ENCODE data around the gene CCDC192. TPM values are rescaled to one million over a fixed set of nuclear protein-coding genes. Genes with fewer than 3 reads are reported as not detected.

Gene CCDC192
- total RNA-seq, 2 experiments from 2014 or later: not detected

GRCh38 chr5:127867022-127867783 lies 164.0 kb downstream of the CCDC192 start:
- CTCF ChIA-PET: interaction anchor here (0.6 to 0.7 kb wide), 2 partner anchors 17 to 334 kb away, joined by 3 read pairs; no protein-coding TSS in a partner anchor

GRCh38 chr5:127870914-127871313 lies 167.7 kb downstream of the CCDC192 start:
- ChIA-PET POLR2A (no interaction called here), CTCF (no interaction called here)

More at GRCh38 chr5:127867022-127867783, 164.0 kb downstream of the CCDC192 start:
- POLR2A ChIA-PET: no interaction called here

- POLR2A ChIA-PET: no interaction called here
Measured at GRCh38 chr5:127871503-127872153, 168.4 kb downstream of the CCDC192 start.

GRCh38 chr5:127872494-127872893 lies 169.3 kb downstream of the CCDC192 start:
- CTCF ChIA-PET: interaction anchor here (1.4 kb wide), 1 partner anchor 329 kb away, joined by 4 read pairs; no protein-coding TSS in a partner anchor

More at GRCh38 chr5:127871503-127872153, 168.4 kb downstream of the CCDC192 start:
- CTCF ChIA-PET: interaction anchor here (1.4 kb wide), 1 partner anchor 330 kb away, joined by 4 read pairs; no protein-coding TSS in a partner anchor

GRCh38 chr5:127875235-127876021 lies 172.2 kb downstream of the CCDC192 start:
- ChIA-PET CTCF (interaction anchor here (0.9 to 1.1 kb wide), 2 partner anchors 120 to 325 kb away, joined by 3 to 6 read pairs; no protein-coding TSS in a partner anchor), POLR2A (interaction anchor here (0.6 to 0.7 kb wide), 2 partner anchors 31 to 320 kb away, joined by 4 to 7 read pairs; no protein-coding TSS in a partner anchor)

More at GRCh38 chr5:127872494-127872893, 169.3 kb downstream of the CCDC192 start:
- POLR2A ChIA-PET: no interaction called here

- CTCF ChIA-PET: no interaction called here
- POLR2A ChIA-PET: interaction anchor here (0.6 kb wide), 1 partner anchor 321 kb away, joined by 4 read pairs; no protein-coding TSS in a partner anchor
Measured at GRCh38 chr5:127876384-127876783, 173.2 kb downstream of the CCDC192 start.

- CTCF ChIA-PET: no interaction called here
Measured at GRCh38 chr5:127878174-127878750, 175.1 kb downstream of the CCDC192 start.

GRCh38 chr5:127884416-127884815 lies 181.2 kb downstream of the CCDC192 start:
- ChIA-PET POLR2A (no interaction called here), CTCF (no interaction called here)

More at GRCh38 chr5:127878174-127878750, 175.1 kb downstream of the CCDC192 start:
- POLR2A ChIA-PET: no interaction called here

GRCh38 chr5:127885176-127885575 lies 182.0 kb downstream of the CCDC192 start:
- ChIA-PET CTCF (no interaction called here), POLR2A (no interaction called here)

- ChIA-PET POLR2A (no interaction called here), CTCF (no interaction called here)
Measured at GRCh38 chr5:127886081-127886480, 182.9 kb downstream of the CCDC192 start.

GRCh38 chr5:127887282-127887681 lies 184.1 kb downstream of the CCDC192 start:
- POLR2A ChIA-PET: no interaction called here
- CTCF ChIA-PET: no interaction called here

GRCh38 chr5:127891942-127892341 lies 188.8 kb downstream of the CCDC192 start:
- ChIA-PET POLR2A (no interaction called here), CTCF (interaction anchor here (1.4 kb wide), 1 partner anchor 307 kb away, joined by 3 read pairs; no protein-coding TSS in a partner anchor)

GRCh38 chr5:127892467-127893207 lies 189.4 kb downstream of the CCDC192 start:
- CTCF ChIA-PET: interaction anchor here (1.4 kb wide), 1 partner anchor 307 kb away, joined by 3 read pairs; no protein-coding TSS in a partner anchor
- POLR2A ChIA-PET: no interaction called here

- ChIA-PET CTCF (no interaction called here), POLR2A (interaction anchor here (0.7 kb wide), 1 partner anchor 70 kb away, joined by 6 read pairs; no protein-coding TSS in a partner anchor)
Measured at GRCh38 chr5:127893232-127893631, 190.0 kb downstream of the CCDC192 start.

- POLR2A ChIA-PET: no interaction called here
- CTCF ChIA-PET: no interaction called here
Measured at GRCh38 chr5:127894461-127894860, 191.3 kb downstream of the CCDC192 start.

GRCh38 chr5:127898551-127899213 lies 195.5 kb downstream of the CCDC192 start:
- ChIA-PET CTCF (interaction anchor here (0.7 kb wide), 1 partner anchor 158 kb away, joined by 3 read pairs; no protein-coding TSS in a partner anchor), POLR2A (no interaction called here)

GRCh38 chr5:127899214-127899610 lies 196.0 kb downstream of the CCDC192 start:
- ChIA-PET POLR2A (interaction anchor here (0.6 to 0.8 kb wide), 2 partner anchors 13 to 184 kb away, joined by 3 read pairs; no protein-coding TSS in a partner anchor), CTCF (no interaction called here)

All from activated CD8-positive, alpha-beta memory T cell treated with anti-CD3 and anti-CD28 coated beads for 36 hours (primary cell).